ENCODE results near the gene SDK1.

SDK1 gene

GRCh38 chr7:4097001-4097609, 796.1 kb downstream of the SDK1 start:
- TF ChIP-seq CTCF (IDR thresholded peaks at IDR 0.05; ENCODE audit: low read depth, low read length) (no peak), POLR2A (IDR thresholded peaks at IDR 0.05; ENCODE audit: extremely low read depth, insufficient read length) (no peak), MYC (IDR thresholded peaks at IDR 0.05; ENCODE audit: low read depth, low read length) (no peak)
- TF ChIP-seq, protein P1, sequence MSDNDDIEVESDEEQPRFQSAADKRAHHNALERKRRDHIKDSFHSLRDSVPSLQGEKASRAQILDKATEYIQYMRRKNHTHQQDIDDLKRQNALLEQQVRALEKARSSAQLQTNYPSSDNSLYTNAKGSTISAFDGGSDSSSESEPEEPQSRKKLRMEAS (IDR thresholded peaks at IDR 0.05; ENCODE audit: low read depth, low read length), result no peak

DNA sequence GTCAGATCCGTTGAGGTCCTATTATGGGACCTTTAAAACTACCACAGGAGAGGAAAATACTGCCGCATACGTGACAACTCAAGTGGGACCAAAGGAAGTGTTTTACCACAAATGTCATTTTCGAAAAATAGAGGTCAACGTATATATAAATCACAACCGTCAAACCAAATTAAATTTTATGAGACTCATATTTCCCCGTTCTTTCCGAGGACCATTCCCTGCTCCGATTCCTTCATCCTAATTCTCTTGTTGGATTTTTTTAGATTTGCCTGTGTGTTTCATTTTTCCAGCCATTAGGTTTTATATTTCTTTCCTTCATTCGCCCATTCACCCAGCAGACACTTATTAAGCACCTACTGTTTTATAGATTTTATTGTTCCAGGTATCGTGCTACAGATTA, 797.1 kb downstream of the SDK1 start:
- TF ChIP-seq, protein P1 (IDR thresholded peaks at IDR 0.05; ENCODE audit: low read depth, low read length), result no peak
- TF ChIP-seq CTCF (IDR thresholded peaks at IDR 0.05; ENCODE audit: low read depth, low read length), result no peak
- TF ChIP-seq MYC (IDR thresholded peaks at IDR 0.05; ENCODE audit: low read depth, low read length), result no peak
- TF ChIP-seq POLR2A (IDR thresholded peaks at IDR 0.05; ENCODE audit: extremely low read depth, insufficient read length), result no peak
- no peak overlapping the region for H3K4me3 ChIP-seq (ENCODE audit: low read depth, low read length)
- DNase-seq (ENCODE audit: low read depth), result no peak

More at GRCh38 chr7:4097001-4097609, 796.1 kb downstream of the SDK1 start:
- no peak for DNase-seq (ENCODE audit: low read depth)
- H3K4me3 ChIP-seq (ENCODE audit: low read depth, low read length), result no peak overlapping the region

DNA sequence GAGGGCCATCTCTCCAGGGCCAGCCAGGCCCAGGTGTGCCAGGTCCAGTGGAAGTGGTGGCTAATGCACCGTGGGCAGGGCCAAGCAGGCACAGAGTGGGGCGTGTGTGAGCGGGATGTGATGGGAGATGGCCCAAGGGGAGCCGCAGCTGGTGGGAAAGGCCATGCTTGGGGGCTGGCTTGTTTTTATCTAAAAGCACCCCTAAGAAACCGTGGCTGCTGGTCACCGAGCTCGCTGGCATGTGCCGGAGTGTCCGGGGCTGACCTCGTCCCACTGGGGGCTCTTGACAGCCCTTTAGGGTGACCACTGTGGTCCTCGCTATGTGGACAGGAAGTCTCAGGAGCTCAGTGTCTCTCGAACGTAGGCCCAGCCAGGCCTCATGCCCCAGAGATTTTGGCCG, 798.6 kb downstream of the SDK1 start:
- TF ChIP-seq POLR2A (IDR thresholded peaks at IDR 0.05; ENCODE audit: extremely low read depth, insufficient read length), result no peak
- TF ChIP-seq CTCF (IDR thresholded peaks at IDR 0.05; ENCODE audit: low read depth, low read length), result no peak
- TF ChIP-seq, protein P1 (IDR thresholded peaks at IDR 0.05; ENCODE audit: low read depth, low read length), result no peak
- TF ChIP-seq MYC (IDR thresholded peaks at IDR 0.05; ENCODE audit: low read depth, low read length), result no peak
- no peak for DNase-seq (ENCODE audit: low read depth)
- no peak overlapping the region for H3K4me3 ChIP-seq (ENCODE audit: low read depth, low read length)

- DNase-seq (ENCODE audit: low read depth), result no peak
- H3K4me3 ChIP-seq (ENCODE audit: low read depth, low read length), result no peak overlapping the region
- no peak for TF ChIP-seq POLR2A (IDR thresholded peaks at IDR 0.05; ENCODE audit: extremely low read depth, insufficient read length)
- TF ChIP-seq CTCF (IDR thresholded peaks at IDR 0.05; ENCODE audit: low read depth, low read length), result no peak
- TF ChIP-seq, protein P1 (IDR thresholded peaks at IDR 0.05; ENCODE audit: low read depth, low read length), result no peak
- TF ChIP-seq MYC (IDR thresholded peaks at IDR 0.05; ENCODE audit: low read depth, low read length), result no peak
Measured at GRCh38 chr7:4100148-4100547, 799.1 kb downstream of the SDK1 start.

GRCh38 chr7:4100691-4101090, 799.6 kb downstream of the SDK1 start:
- H3K4me3 ChIP-seq (ENCODE audit: low read depth, low read length), result no peak overlapping the region
- no peak for DNase-seq (ENCODE audit: low read depth)
- no peak for TF ChIP-seq MYC (IDR thresholded peaks at IDR 0.05; ENCODE audit: low read depth, low read length)
- TF ChIP-seq CTCF (IDR thresholded peaks at IDR 0.05; ENCODE audit: low read depth, low read length), result no peak
- no peak for TF ChIP-seq POLR2A (IDR thresholded peaks at IDR 0.05; ENCODE audit: extremely low read depth, insufficient read length)
- TF ChIP-seq, protein P1 (IDR thresholded peaks at IDR 0.05; ENCODE audit: low read depth, low read length), result no peak

Measured in NB4 (cell line).